ENCODE results near the gene BLOC1S4. TPM values are rescaled to one million over a fixed set of nuclear protein-coding genes. Genes with fewer than 3 reads are reported as not detected.

The BLOC1S4 gene
- total RNA-seq, 4 donors from 2014 or later = 20.0 to 20.6 (median 20.2) TPM

- no peak for DNase-seq
- TF ChIP-seq, protein P1, sequence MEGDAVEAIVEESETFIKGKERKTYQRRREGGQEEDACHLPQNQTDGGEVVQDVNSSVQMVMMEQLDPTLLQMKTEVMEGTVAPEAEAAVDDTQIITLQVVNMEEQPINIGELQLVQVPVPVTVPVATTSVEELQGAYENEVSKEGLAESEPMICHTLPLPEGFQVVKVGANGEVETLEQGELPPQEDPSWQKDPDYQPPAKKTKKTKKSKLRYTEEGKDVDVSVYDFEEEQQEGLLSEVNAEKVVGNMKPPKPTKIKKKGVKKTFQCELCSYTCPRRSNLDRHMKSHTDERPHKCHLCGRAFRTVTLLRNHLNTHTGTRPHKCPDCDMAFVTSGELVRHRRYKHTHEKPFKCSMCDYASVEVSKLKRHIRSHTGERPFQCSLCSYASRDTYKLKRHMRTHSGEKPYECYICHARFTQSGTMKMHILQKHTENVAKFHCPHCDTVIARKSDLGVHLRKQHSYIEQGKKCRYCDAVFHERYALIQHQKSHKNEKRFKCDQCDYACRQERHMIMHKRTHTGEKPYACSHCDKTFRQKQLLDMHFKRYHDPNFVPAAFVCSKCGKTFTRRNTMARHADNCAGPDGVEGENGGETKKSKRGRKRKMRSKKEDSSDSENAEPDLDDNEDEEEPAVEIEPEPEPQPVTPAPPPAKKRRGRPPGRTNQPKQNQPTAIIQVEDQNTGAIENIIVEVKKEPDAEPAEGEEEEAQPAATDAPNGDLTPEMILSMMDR (IDR thresholded peaks at IDR 0.05) = no peak
- no peak for TF ChIP-seq POLR2A (IDR thresholded peaks at IDR 0.05)
- no peak overlapping the region for H3K4me3 ChIP-seq
These were observed 12.5 kb downstream of the BLOC1S4 start for GRCh38 chr4:6728320-6729029.

GRCh38 chr4:6730603-6731317 lies 14.8 kb downstream of the BLOC1S4 start:
- peak in 1 of 3 donors; percentile 40 for DNase-seq
- Histone ChIP-seq H3K36me3 (no peaks in the 10 kb centered on the region), H3K27ac (no peak overlapping the region)

More at GRCh38 chr4:6728320-6729029, 12.5 kb downstream of the BLOC1S4 start:
- H3K27ac ChIP-seq = no peak overlapping the region
- H3K4me1 ChIP-seq = peaks cover 0 to 8% (median 2%) of the 10 kb centered on the region in 4 donors
- H3K27me3 ChIP-seq = no peaks in the 10 kb centered on the region
- H3K36me3 ChIP-seq = no peaks in the 10 kb centered on the region
- H3K9me3 ChIP-seq = no peaks in the 10 kb centered on the region

GRCh38 chr4:6731318-6731675 lies 15.3 kb downstream of the BLOC1S4 start:
- H3K36me3 ChIP-seq = no peaks in the 10 kb centered on the region

More at GRCh38 chr4:6730603-6731317, 14.8 kb downstream of the BLOC1S4 start:
- Histone ChIP-seq H3K4me3 (no peak overlapping the region), H3K9me3 (no peaks in the 10 kb centered on the region), H3K4me1 (peaks cover 0 to 8% (median 2%) of the 10 kb centered on the region in 4 donors), H3K27me3 (no peaks in the 10 kb centered on the region)
- TF ChIP-seq, protein P1 (IDR thresholded peaks at IDR 0.05) = no peak
- no peak for TF ChIP-seq POLR2A (IDR thresholded peaks at IDR 0.05)

GRCh38 chr4:6731780-6732179 lies 15.8 kb downstream of the BLOC1S4 start:
- peak in 1 of 3 donors; percentile 35 for DNase-seq
- Histone ChIP-seq H3K27ac (no peak overlapping the region), H3K27me3 (no peaks in the 10 kb centered on the region), H3K9me3 (no peaks in the 10 kb centered on the region), H3K4me1 (peaks cover 0 to 8% (median 2%) of the 10 kb centered on the region in 4 donors), H3K36me3 (no peaks in the 10 kb centered on the region), H3K4me3 (no peak overlapping the region)
- TF ChIP-seq POLR2A (IDR thresholded peaks at IDR 0.05) = no peak
- TF ChIP-seq, protein P1 (IDR thresholded peaks at IDR 0.05) = no peak

More at GRCh38 chr4:6731318-6731675, 15.3 kb downstream of the BLOC1S4 start:
- H3K9me3 ChIP-seq = no peaks in the 10 kb centered on the region
- no peak for DNase-seq
- no peak for TF ChIP-seq POLR2A (IDR thresholded peaks at IDR 0.05)
- TF ChIP-seq, protein P1 (IDR thresholded peaks at IDR 0.05) = no peak
- no peaks in the 10 kb centered on the region for H3K27me3 ChIP-seq
- no peak overlapping the region for H3K4me3 ChIP-seq
- no peak overlapping the region for H3K27ac ChIP-seq
- H3K4me1 ChIP-seq = peaks cover 0 to 8% (median 2%) of the 10 kb centered on the region in 4 donors

- DNase-seq = peak in 2 of 3 donors; percentile 82 to 83
- no peaks in the 10 kb centered on the region for H3K27me3 ChIP-seq
- H3K9me3 ChIP-seq = no peaks in the 10 kb centered on the region
- H3K36me3 ChIP-seq = no peaks in the 10 kb centered on the region
- H3K4me3 ChIP-seq = no peak overlapping the region
- peaks cover 0 to 8% (median 2%) of the 10 kb centered on the region in 4 donors for H3K4me1 ChIP-seq
- H3K27ac ChIP-seq = peak overlapping the region in 1 of 4 donors; percentile 30
- TF ChIP-seq POLR2A (IDR thresholded peaks at IDR 0.05) = no peak
- TF ChIP-seq, protein P1 (IDR thresholded peaks at IDR 0.05) = peak in 2 of 6 experiments; percentile 6 to 18
These were observed 16.7 kb downstream of the BLOC1S4 start for GRCh38 chr4:6732441-6733357.
